Gastroesophageal sphincter (tissue), 3 donors: ENCODE results near the gene MFAP3.

Experiments
- CTCF ChIP-seq, 4 experiments: fragments of 200-600 bp in 2 of 4; fragments of 450-650 bp in 2 of 4; sonication (generic) in 1 of 4; IDR thresholded peaks; one replicate each; pipeline ENCODE4 v1.5.1; 2017 to 2019; ENCODE audit warnings: antibody characterized with exemption in 4 of 4, mild to moderate bottlenecking in 2 of 4, moderate library complexity in 2 of 4
- POLR2A ChIP-seq, 2 donors: fragments of 450-650 bp; IDR thresholded peaks; one replicate each; pipeline ENCODE4 v1.6.1; 2017; ENCODE audit warnings: antibody characterized with exemption in 2 of 2, mild to moderate bottlenecking in 2 of 2, moderate library complexity in 1 of 2
- POLR2AphosphoS5 ChIP-seq: sonication (generic); formaldehyde crosslinking; IDR thresholded peaks from one replicate; pipeline ENCODE4 v1.6.1; 2017; ENCODE audit warnings: antibody characterized with exemption

GRCh38 chr5:154059039-154059430, 20.3 kb downstream of the MFAP3 start:
- no peak for TF ChIP-seq CTCF (IDR thresholded peaks at IDR 0.05)
- no peak for TF ChIP-seq POLR2AphosphoS5
- no peak for TF ChIP-seq POLR2A (IDR thresholded peaks at IDR 0.05)
